Stomach (tissue), 4 donors: ENCODE measurements around the gene HPDL.

Experiments used
- CTCF ChIP-seq, 7 experiments: fragments of 450-650 bp in 4 of 7; fragments of 200-600 bp in 3 of 7; sonication (generic) in 3 of 7; IDR thresholded peaks; one replicate each; pipeline ENCODE4 v1.5.1; 2016 to 2019; ENCODE audit warnings: antibody characterized with exemption in 7 of 7, control low read depth in 2 of 7, mild to moderate bottlenecking in 1 of 7
- EP300 ChIP-seq: sonication (generic); formaldehyde crosslinking; IDR thresholded peaks from one replicate; pipeline ENCODE4 v1.6.1; 2017; ENCODE audit warnings: antibody characterized with exemption
- POLR2A ChIP-seq, 4 donors: fragments of 450-650 bp; IDR thresholded peaks; one replicate each; pipeline ENCODE4 v1.6.1; 2016; ENCODE audit warnings: antibody characterized with exemption in 4 of 4, control low read depth in 2 of 4, mild to moderate bottlenecking in 1 of 4, moderate library complexity in 1 of 4

DNA sequence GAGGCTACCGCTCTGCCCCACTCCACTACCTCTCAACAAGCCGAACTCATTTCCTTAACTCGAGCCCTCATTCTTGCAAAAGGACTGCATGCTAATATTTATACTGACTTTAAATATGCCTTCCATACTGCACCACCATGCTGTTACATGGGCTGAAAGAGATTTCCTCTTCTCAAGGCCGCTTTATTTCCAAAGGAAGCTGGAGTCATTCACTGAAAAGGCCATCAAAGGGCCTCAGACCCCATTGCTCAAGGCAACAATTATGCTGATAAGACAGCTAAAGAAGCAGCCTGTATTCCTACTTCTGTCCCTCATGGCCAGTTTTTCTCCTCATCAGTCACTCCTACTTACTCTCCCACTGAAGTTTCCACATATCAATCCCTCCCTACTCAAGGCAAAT is 6.9 kb upstream of the HPDL start:
- TF ChIP-seq CTCF (IDR thresholded peaks at IDR 0.05): no peak
- TF ChIP-seq EP300: no peak
- TF ChIP-seq POLR2A (IDR thresholded peaks at IDR 0.05): no peak
